Smooth muscle cell of the brain vasculature (primary cell): ENCODE measurements around the gene TECR.
"Not testable (repeated sequence)": the region's sequence is repeated elsewhere in the genome, so short reads cannot be mapped to it uniquely, and the experiment has no call there.

Experiments used
- DNase-seq: peaks from one replicate; pipeline ENCODE4 v3.0.0-alpha.2; 2012; ENCODE audit warnings: low read depth, low spot score

The TECR gene, protein sequence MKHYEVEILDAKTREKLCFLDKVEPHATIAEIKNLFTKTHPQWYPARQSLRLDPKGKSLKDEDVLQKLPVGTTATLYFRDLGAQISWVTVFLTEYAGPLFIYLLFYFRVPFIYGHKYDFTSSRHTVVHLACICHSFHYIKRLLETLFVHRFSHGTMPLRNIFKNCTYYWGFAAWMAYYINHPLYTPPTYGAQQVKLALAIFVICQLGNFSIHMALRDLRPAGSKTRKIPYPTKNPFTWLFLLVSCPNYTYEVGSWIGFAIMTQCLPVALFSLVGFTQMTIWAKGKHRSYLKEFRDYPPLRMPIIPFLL

DNA sequence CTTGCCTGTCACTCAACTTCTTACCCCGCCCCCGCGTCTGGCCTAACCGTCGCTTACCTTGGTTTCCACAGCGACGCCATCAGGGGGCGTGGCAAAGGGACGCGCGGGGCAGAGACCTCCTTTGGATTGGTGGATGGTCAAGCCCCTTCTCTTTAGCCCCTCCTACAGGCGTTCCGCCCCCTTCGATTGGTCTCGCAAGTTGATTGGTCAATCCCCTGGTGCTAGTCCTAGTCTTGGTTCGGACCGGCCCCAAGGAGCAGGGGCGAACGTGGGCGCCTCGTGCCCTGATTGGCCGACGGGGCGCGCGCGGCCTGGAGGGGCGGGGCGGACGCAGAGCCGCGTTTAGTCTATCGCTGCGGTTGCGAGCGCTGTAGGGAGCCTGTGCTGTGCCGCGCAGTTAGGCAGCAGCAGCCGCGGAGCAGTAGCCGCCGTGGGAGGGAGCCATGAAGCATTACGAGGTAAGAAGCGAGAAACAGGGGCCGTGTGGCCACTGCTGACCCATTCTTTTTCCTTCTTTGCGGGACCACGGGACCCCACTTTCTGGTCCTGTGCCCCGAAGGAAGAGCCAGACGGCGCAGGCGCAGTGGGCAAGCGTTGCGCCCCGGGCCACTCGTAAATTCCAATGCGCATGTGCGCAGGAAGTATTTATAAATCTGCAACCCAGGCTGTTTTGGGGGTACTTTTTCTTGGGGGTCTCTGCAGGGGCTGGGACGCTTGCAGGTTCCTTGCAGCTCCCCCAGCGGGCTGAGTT, at the start of gene TECR:
TECR (plus strand) TSS at position 341 of the 751 bp plus-strand sequence; CDS start at position 444, 103 bp downstream.
- peak; percentile 100 for DNase-seq

DNA sequence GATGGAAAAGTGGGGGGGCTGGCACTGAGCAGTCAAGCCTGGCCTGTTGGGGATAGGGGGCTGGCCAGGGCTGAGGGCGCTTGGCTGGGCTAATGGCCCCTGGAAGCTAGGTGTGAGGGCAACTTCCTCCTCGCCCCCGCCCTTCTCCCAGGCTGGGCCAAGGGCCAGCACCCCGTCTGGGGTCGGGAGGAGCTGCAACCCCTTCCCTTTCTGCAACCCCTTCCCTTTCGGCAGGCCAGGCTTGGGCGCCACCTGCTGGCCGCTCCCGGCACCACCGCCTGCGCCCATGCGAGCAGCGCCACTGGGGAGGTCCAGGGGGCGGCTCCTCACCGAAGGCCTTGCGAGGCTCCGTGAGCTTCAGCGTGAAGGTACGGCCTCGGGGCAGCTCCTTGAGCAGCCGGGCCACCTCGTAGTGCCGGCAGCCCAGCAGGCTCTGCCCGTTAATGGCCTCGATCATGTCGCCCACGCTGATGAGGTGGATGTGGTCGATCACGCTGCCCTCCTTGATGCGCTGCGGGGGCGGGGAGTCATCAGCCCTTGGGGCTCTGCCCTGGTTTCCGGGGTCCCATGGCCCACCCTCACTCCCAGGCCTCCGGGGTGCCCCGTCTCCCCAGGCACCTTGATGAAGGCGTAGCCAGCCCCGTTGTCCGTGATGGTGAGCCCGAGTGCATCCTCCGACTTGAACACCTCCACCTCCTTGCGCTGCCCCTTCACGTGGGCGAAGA, 49.3 kb upstream of the TECR start:
- DNase-seq, result no peak

DNA sequence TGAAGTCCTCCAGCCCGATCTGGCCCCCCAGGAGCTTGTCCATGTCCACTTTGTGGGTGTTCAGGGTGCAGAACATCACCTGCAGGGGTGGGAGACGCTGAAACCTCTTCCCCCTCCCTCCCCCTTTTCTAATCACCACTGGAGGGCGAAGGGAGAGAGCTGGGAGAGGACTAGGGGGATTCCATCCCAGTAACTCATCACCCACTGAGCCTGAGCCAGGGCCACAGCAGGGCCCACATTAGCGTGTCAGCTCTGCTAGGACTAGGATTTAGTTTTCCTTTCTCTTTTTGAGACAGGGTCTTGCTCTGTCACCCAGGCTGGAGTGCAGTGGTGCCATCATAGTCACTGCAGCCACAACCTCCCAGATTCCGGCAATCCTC, 48.7 kb upstream of the TECR start:
- DNase-seq, result no peak

DNA sequence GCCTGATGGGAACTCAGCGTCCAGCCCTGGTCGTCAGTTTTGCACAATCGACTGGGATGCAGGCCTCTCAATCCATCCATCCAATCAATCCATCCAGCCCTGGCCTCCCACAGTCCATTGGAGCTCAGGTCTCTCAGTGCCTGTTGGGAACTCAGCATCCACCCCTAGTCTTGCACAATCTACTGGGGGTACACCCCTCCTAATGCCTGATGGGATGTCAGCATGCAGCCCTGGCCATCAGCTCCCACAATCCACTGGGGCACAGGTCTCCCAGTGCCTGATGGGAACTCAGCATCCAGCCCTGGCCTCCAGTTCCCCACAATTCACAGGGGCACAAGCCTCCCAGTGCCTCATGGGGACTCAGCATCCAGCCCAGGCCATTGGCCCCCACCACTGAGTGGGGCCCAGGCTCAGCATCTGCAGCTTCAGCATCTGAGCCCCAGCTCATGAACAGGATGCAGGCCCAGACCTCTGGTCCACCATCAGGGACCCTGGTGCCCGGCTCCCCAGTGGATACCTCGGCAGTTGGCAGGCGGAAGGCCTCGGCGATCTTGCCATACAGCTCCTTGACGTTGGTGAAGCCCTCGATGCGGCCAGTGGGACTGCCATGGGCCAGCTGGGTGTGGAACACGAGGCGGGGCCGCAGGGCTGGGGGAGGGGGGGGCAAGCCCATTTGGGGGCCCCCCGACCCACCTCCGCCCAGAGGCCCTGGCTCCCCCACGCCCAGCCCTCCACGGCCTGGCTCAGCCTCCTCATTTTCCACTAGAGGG, 47.0 kb upstream of the TECR start:
- DNase-seq, result no peak

DNA sequence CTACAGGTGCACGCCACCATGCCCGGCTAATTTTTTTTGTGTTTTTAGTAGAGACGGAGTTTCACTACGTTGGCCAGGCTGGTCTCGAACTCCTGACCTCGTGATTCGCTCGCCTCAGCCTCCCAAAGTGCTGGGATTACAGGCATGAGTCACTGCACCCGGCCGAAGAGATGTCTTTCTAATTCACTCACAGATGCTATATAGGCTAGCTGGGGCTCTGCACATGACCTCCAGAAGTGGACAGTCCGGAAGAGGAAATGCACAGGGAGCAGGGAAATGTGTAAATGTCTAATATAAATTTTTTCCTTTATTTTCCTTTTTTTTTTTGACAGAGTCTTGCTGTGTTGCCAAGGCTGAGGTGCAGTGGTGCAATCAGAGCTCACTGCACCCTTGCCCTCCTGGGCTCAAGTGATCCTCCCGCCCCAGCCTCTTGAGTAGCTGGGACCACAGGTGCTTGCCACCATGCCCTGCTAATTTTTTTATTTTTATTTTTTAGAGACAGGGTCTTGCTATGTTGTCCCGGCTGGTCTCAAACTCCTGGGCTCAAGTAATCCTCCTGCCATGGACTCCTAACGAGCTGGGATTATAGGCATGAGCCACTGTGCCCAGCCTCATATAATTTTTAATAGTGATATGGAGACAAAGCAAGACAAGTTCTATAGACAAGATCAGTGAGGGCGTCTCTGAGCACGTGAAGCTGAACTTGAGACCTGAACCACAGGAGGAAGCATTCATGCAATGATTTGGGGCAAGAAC, 41.8 kb upstream of the TECR start:
- DNase-seq, result no peak

DNA sequence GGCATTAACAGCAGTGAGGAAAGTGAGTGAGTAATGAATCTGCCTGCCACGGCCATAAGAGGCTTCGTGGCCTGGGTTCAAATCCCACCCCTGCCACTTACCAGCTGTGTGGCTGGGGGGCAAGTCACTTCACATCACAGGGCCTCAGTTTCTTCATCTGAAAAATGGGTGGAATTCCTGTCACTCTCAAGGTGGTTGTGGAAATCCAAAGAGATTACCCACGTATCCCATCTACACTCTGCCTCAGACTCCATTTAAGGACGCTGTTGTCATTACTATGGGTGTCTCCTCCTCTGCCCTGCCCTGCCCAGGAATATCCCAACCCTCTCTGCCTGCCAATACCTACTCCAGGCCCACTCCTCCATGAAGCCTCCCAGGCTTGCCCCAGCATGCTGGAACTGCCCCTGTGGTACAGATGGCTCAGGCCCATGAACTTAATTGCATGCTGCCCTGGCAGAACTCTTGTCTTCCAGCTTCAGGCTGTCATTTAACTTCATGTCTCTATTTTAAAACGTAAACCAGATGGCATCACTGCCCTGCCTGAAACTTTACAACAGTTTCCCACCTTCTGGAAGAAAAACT, 36.5 kb upstream of the TECR start:
- no peak for DNase-seq

DNA sequence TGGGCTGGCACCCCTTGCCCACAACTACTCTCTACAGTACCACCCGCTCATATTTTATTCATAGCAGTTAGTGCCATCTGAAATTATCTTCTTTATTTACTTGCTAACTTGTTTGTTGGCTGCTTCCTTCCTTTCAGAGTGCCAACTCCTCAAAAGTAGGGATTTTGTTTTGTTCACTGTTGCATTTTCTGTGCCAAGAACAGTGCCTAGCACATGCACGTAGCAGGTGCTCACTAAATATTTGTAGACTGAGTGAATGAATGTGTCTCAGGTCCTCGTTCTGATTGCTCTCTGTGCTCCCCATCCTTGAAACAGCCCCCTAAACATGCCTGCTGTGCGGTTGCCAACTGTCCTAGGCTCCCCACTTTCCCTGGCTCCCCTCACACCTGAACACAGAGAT, 35.0 kb upstream of the TECR start:
- DNase-seq, result no peak

DNA sequence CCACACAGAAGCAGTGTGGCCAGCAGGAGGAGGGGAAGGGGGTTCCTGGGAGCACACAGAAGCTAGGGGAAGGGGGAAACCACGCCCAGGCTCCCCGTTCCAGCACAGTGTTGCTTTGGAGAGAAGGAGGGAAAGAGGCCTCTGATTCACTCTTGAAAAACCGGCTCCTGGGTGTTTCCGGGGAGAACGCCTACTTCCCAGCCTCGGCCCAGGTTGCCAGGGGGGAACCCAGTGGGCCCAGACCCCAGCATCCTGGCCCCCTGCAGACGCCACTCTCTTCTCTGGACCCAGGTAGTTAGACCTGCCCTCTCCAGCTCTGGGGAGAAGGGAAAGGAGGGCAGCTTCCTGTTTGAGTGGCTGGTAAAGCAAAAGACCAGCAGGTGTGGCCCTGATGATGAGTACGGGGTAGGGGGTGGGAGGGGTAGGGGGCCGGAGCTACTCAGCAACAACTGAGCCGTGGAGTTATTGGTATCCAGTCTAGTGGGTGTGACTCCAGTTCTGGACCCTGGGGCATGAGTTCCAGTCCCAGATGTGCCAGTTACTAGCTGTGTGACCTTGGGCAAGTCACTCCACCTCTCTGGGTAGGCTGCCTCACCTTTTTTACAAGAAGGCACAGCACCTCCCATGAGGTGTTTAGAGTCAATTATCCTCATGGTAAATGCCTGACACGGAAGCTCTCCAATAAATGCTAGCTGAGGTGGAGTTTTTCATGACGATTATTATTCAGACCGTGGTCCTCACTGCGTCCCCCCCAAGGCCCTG, 34.3 kb upstream of the TECR start:
- DNase-seq, result no peak

DNA sequence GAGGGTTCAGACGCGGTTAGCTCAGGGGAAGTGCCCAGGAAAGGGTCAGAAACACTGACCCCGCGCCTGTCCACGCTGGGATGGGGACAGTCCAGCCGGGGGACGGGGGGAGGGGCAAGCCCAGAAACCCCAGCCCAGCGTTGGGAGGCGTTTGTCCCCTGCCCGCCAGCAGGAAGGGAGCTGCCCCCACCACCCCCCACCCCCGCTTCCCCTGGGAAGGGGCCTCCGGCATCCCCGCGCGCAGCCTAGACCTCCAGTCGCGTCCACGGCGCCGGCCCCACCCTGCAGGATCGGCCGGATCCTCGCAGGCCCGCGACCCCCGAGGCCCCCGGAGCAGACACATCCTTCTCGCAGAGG, 33.7 kb upstream of the TECR start:
- DNase-seq, result no peak

DNA sequence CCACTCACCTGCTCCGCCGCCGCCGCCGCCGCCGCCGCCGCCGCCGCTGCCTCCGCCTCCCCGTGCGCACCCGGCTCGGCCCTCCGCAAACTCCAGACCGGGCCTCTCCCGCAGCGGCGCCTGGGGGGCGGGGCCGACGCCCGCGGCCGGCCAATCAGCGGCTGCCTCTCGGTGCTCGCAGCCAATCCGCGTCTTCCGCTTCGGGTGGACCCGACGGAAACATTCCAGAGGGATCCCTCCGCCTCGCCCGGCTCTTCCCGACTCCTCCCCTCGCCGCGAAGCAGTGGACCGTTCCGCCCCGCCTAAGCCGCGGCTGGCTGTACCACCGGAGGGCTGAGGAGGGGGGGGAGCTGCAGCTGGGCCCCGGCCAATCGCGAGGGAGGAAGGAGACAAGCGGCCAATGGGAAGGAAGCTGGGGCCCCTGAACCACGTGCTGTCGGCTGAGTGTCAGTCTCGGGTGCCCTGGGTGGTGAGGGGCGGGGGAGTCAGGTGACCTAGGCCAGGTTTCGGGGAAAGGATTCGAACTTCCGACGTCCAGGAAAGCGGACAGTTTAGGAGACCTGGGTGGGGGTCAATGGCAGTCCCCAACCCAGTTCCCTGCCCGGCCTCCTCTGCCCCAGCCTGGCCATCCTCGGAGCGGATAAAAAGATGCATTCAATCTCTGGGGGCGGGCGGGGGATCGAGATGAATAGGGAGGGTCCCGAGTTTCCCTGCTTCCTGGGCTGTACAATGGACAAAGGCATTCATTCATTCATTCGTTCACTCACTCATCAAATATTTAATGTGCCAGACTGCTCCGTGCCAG, 33.2 kb upstream of the TECR start, which contains the start of gene GIPC1:
GIPC1 (minus strand) TSS at position 99 of the 805 bp plus-strand sequence. CDS start 13,151 bp downstream, outside the sequence.
- peak; percentile 97 for DNase-seq

DNA sequence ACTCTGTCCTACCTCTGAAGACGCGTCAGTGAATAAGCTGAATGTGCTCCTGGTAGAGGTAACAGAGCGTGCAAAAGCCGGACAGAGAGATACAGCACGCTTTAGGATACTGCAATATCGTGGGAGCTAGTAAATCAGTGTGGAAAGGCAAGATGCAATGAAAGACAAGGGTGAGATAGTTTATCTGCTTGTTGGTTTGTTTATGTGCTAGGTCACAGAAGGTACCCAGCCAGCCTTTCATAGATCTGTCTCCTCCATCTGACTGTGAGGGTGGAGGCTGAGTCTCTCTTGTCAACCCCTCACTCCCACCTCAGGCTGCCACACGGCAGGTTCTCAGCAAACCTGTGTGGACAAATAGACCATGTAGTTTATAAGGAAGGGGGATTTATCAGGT, 32.6 kb upstream of the TECR start:
- no peak for DNase-seq

DNA sequence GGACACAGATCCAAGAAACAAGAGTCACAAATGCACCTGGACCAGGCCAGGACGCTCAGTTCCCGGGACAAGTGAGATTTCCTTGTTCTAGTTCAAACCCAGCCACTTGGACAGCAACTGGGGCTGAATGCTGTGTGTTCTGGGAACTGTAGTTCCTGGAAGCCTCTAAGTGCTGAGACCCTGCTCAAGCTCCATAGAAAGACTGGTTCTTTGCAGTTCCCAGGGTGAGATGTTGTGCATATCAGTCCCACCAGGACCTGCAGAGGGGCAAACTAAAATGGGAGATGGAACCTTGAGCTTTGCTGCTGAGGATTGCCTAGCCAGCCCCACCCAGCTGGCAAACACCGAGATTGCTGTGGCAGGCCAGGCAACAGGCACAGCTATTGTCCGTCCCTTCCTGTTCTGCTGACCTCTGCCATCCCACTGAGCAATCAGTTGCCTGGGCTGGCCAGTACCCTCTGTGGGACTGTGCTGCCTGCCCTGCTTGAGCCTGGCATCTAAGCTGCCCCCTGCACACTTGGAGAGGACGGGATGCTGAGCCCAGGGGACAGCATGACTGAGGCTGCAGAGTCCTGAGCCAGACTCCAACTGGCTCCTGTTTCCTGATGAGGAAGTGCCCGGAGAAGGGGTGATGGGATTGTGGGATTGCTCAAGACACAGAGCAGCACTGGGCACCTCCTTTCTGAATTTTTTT, 32.0 kb upstream of the TECR start:
- no peak for DNase-seq

DNA sequence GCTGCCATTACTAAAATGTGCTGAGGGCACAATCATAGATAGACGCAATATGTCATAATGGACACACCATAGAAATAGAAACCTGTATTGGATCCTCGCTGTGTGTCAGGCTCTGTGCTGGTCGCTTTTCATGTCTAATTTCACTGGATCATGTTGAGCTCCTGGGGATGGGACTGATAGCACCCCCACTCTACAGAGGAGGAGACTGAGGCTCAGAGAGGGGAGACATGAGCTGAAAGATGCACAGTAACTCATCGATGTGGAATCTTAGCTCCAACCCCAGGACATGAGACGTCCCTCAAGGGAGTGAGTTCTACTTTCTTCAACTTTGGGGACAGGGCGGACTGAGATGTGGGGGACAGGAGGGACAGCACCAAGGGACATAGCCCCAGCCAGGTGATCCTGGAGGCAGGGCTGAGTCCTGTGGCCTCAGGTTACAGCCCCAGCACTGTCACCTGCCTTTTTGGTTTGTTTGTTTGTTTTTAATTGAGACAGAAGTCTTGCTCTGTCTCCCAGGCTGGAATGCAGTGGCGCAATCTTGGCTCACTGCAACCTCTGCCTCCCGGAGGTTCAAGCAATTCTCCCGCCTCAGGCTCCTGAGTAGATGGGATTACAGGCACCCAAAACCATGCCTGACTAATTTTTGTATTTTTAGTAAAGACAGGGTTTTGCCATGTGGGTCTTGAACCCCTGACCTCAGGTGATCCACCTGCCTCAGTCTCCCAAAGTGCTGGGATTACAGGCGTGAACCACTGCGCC, 26.9 kb upstream of the TECR start:
- DNase-seq, result no peak

DNA sequence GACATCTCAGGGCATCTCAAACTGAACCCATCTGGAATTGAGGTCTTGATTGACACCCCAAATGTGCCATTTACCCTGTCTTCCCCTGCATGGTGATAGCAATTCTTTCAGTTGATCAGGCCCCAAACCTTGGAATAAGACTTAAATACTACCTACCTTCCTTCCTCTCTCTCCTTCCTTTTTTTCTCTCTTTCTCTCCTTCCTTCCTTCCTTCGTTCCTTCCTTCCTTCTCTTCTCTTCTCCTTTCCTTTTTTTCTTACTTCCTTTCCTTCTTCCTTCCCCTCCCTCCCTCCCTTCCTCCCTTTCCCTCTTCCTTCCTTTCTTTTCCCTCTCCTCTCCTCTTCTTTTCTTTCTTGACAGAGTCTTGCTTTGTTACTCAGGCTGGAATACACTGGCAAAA, 26.1 kb upstream of the TECR start:
- DNase-seq, result no peak

DNA sequence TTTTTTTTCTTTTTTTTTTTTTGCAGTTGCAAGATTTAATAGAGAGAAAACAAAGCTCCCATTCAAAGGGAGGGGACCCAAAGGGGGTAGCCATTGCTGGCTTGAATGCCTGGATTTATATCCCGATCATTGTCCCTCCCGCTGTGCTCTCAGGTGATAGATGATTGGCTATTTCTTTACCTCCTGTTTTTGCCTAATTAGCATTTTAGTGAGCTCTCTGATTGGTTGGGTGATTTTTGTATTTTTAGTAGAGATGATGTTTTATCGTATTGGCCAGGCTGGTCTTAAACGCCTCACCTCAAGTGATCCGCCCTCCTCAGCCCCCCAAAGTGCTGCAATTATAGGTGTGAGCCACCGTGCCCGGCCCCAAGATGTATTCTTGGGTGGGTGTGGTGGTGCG, 24.8 kb upstream of the TECR start:
- not testable (repeated sequence) for DNase-seq

DNA sequence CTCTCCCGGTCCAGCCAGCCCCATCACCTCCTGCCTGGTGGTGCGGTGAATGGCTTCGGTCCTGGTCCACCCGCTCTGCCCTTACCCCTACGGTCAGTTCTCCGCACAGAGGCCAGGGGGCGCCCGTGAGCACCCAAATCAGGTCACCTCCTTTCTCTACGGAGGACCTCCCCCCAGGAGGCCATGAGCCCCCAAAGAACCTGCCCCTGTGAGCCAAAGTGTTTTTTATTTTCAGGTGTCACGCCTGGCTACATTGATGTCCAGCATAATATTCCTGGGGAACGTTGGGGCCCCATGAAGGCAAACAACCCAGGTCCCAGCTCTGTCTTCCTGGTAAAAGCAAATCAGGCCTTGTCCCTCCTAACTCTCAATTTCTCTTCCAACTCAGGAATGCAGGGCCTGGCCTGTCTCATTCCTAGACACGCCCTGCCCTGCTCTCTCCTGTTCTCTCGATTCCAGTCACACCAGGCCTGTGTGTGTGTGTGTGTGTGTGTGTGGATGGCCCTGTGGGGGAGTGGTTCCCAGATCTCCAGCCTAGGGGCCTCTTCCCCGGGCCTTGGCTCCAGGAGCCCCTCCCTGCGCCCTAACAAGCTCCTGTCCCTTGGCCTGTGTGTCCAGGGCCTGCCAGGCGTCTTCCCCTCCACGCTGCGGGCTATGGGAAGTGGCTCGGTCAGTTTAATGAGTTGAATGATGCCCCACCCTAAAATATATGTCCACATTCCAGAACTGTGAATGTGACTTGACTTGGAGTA, 23.7 kb upstream of the TECR start:
- DNase-seq, result no peak
